ENCODE measurements around the gene PPT1. TPM values are rescaled to one million over a fixed set of nuclear protein-coding genes. Genes with fewer than 3 reads are reported as not detected.

Gene PPT1
- polyA plus RNA-seq, 1 of the 3 experiments (the other 2 are of a cell fraction), result 26.0 TPM

GRCh38 chr1:40027647-40028046 lies 69.4 kb downstream of the PPT1 start:
- ChIA-PET POLR2A (no interaction called here), CTCF (interaction anchor here (1.1 to 3.0 kb wide), 2 partner anchors 54 to 108 kb away, joined by 3 to 16 read pairs; no protein-coding TSS in a partner anchor)
- Histone ChIP-seq H3K27me3 (ENCODE audit: insufficient read depth) (no peaks in the 10 kb centered on the region), H3K4me3 (ENCODE audit: low read depth in 2 of 2, low read length in 1 of 2) (no peak overlapping the region), H3K9ac (no peak overlapping the region), H3F3A (replicated peaks; ENCODE audit: insufficient read depth) (peaks cover 15% of the 10 kb centered on the region), H3K27ac (ENCODE audit: low read depth in 2 of 2, low read length in 1 of 2) (no peak overlapping the region), H2AFZ (ENCODE audit: low read depth) (no peak overlapping the region), H3K4me1 (ENCODE audit: control insufficient read depth in 1 of 2, insufficient read depth in 2 of 2, low read depth in 1 of 2, low read length in 1 of 2) (peaks cover 5 to 13% of the 10 kb centered on the region in 2 experiments; a peak in 2 of 4 replicates), H4K20me1 (ENCODE audit: insufficient read depth) (no peaks in the 10 kb centered on the region), H3K9me3 (no peaks in the 10 kb centered on the region), H3K79me2 (ENCODE audit: insufficient read depth) (no peaks in the 10 kb centered on the region), H3K4me2 (no peak overlapping the region), H3K36me3 (replicated peaks in 1 of 2; ENCODE audit: control insufficient read depth in 1 of 2, insufficient read depth in 2 of 2, low read length in 1 of 2) (no peaks in the 10 kb centered on the region), H3K9me2 (no peaks in the 10 kb centered on the region)
- DNase-seq, result no peak
- TF ChIP-seq NRF1 (IDR thresholded peaks at IDR 0.05; ENCODE audit: low read depth, low read length) (no peak), USF2 (IDR thresholded peaks at IDR 0.05; ENCODE audit: borderline replicate concordance, low read depth, low read length) (no peak), TEAD4 (IDR thresholded peaks at IDR 0.05; ENCODE audit: borderline replicate concordance, insufficient read depth) (no peak), FOXM1 (IDR thresholded peaks at IDR 0.05; ENCODE audit: low read depth) (no peak), ZBTB33 (IDR thresholded peaks at IDR 0.05; ENCODE audit: borderline replicate concordance, low read depth) (no peak), REST (IDR thresholded peaks at IDR 0.05; ENCODE audit: low read depth, low read length) (no peak), MXI1 (IDR thresholded peaks at IDR 0.05; ENCODE audit: low read depth, low read length) (no peak), CHD2 (IDR thresholded peaks at IDR 0.05; ENCODE audit: low read length, partially characterized antibody) (no peak), USF1 (IDR thresholded peaks at IDR 0.05; ENCODE audit: borderline replicate concordance, low read depth) (no peak), IRF3 (IDR thresholded peaks at IDR 0.05; ENCODE audit: low read depth, low read length) (no peak), NFIC (IDR thresholded peaks at IDR 0.05; ENCODE audit: borderline replicate concordance) (no peak), MEF2A (IDR thresholded peaks at IDR 0.05; ENCODE audit: borderline replicate concordance, low read depth) (no peak), EZH2phosphoT487 (IDR thresholded peaks at IDR 0.05; ENCODE audit: borderline replicate concordance, low read depth) (no peak), GATA2 (CRISPR knock-in tag; IDR thresholded peaks at IDR 0.05) (no peak), SMC3 (IDR thresholded peaks at IDR 0.05; ENCODE audit: low read depth, low read length) (no peak), ELF1 (IDR thresholded peaks at IDR 0.05) (no peak)

All from SK-N-SH (cell line).